K562 (cell line): Measurements from ENCODE around the gene TARM1.

ENCODE experiments used
- EGR1 ChIP-seq: fragments of 450-650 bp; conservative IDR thresholded peaks from 2 replicates; pipeline ENCODE4 v1.6.1; 2017; ENCODE audit warnings: mild to moderate bottlenecking
- FIP1L1 ChIP-seq: fragments of 200-400 bp; formaldehyde crosslinking; IDR thresholded peaks from 2 replicates; pipeline ENCODE4 v1.6.1; 2018; ENCODE audit warnings: mild to moderate bottlenecking, low read depth, low read length; ENCODE audit not compliant: poor library complexity, severe bottlenecking
- NFYB ChIP-seq: IDR thresholded peaks from 2 replicates; pipeline ENCODE4 v1.6.1; 2011; ENCODE audit warnings: mild to moderate bottlenecking, moderate library complexity; ENCODE audit not compliant: insufficient read length; ENCODE audit errors: extremely low read depth

DNA sequence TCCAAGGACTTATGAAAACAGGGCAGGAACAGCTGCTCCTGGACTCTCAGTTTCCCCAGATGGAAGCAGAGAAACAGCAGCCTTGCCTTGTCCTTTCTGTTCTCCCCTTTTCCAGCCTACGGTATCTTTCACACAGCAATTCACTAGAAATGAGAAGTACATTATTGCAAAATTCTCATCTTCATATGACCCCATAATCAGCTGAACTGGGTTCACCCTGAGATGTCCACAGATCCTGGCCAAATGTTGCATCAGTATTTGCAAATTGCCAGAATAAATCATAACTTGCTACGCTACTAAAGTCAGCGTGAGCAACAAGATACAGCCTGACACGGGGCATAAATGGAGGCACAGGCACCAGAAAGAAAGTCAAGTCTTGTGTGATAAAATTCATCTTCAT lies 33.5 kb downstream of the TARM1 start:
- TF ChIP-seq NFYB (no peak), FIP1L1 (no peak), EGR1 (no peak)
